ENCODE measurements around the gene DYNLT4.
"Not testable (repeated sequence)": the region's sequence is repeated elsewhere in the genome, so short reads cannot be mapped to it uniquely, and the experiment has no call there.

The DYNLT4 gene

DNA sequence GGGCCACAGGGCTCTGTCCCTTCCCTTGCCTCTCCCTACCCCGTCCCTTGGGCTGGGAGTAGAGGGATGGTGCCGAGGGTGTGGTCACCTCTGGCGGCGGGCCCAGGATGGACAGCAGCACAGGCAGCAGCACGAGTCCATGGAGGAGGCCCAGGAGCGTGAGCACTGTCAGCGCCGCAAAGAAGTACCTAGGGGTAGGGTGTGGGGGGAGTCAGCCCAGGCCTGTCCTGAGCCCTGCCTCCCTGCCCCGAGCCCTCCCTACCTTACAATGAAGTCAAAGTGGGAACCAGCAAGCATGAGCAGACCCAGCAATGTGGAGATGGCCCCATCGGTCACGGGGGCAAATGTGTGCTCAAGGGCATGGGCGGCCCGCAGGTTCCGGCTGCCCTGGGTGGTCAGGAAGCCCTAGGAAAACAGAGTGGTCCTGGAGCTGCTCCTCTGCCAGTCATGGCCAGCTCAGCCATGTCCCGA, 15.9 kb upstream of the DYNLT4 start:
- no peak for DNase-seq
- H3K9me3 Mint-ChIP-seq: no peaks in the 10 kb centered on the region
- peaks cover 9% of the 10 kb centered on the region for H3K27me3 Mint-ChIP-seq
- no peak overlapping the region for H3K27ac Mint-ChIP-seq
- peaks cover 44% of the 10 kb centered on the region for H3K4me1 Mint-ChIP-seq
- no peaks in the 10 kb centered on the region for H3K36me3 Mint-ChIP-seq
- CTCF ChIA-PET: interaction anchor here (1.3 to 6.9 kb wide), 5 partner anchors 13 to 94 kb away, joined by 3 to 68 read pairs (median 6); partner anchors contain the start of gene PLK3
- H3K4me3 Mint-ChIP-seq: no peak overlapping the region

DNA sequence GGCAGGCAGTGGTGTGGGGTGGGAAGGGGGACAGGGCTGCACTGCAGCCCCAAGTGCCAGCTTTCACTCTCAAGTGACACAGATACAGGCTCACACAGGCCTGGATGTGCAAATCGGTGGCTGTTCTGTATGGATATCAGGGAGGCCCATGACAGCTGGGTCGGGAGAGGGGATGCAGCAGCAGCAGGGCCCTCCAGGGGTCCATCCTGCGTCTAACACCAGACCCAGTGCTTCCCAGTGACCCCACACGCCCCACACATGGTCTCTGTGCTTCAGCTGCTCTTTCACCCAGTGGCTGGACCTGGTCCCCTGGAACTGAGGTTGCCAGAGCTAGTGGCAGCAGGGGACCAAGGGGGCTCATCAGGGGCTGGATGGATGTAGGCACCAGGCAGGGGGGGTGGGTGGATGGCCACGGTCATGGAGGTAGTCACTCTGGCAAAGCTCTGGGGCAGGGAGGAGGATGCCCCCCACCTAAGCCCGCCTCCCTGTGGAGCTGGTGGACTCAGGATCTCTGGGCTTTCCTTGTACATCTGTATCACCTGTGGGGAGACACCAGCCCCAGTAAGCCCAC, 15.1 kb upstream of the DYNLT4 start:
- peaks cover 9% of the 10 kb centered on the region for H3K27me3 Mint-ChIP-seq
- peak overlapping the region; percentile 7 for H3K27ac Mint-ChIP-seq
- H3K9me3 Mint-ChIP-seq: no peaks in the 10 kb centered on the region
- CTCF ChIA-PET: interaction anchor here (1.0 to 6.9 kb wide), 8 partner anchors 8 to 478 kb away, joined by 3 to 68 read pairs (median 4); partner anchors contain the start of gene PLK3
- peaks cover 50% of the 10 kb centered on the region for H3K4me1 Mint-ChIP-seq
- no peak for DNase-seq
- no peak overlapping the region for H3K4me3 Mint-ChIP-seq
- peaks cover 3% of the 10 kb centered on the region for H3K36me3 Mint-ChIP-seq

DNA sequence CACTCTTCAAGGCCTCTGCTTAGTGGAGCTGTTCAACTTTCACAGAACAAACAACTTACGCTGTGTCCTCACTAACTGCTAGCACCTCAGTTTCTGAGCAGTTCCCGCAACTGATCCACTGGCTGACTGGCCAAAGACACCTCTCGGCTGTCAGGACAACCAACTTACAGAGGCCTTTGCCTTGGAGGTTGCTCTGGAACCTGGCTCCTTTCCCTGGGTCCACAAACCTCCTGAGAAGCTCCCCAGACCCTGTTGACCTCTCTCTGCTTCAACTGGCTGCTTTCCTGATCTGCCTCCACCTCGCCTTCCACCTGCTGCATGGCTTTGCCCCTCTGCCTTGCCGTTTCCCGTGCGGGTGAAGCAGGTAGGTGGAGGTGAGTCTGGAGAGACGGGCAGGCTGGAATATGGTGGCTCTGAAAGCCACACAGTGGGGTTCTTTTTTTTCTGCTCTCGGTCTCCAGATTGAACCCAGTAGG, 14.1 kb upstream of the DYNLT4 start:
- Mint-ChIP-seq H3K36me3 (peaks cover 3% of the 10 kb centered on the region), H3K27me3 (peaks cover 9% of the 10 kb centered on the region), H3K4me3 (peak overlapping the region; percentile 88), H3K9me3 (no peaks in the 10 kb centered on the region), H3K27ac (peak overlapping the region; percentile 100), H3K4me1 (peaks cover 52% of the 10 kb centered on the region)
- CTCF ChIA-PET: interaction anchor here (1.0 to 6.9 kb wide), 8 partner anchors 9 to 479 kb away, joined by 3 to 68 read pairs (median 4); partner anchors contain the start of genes BTBD19, DYNLT4, PLK3 and UROD
- DNase-seq: no peak

- peaks cover 50% of the 10 kb centered on the region for H3K4me1 Mint-ChIP-seq
- CTCF ChIA-PET: interaction anchor here (1.2 to 6.9 kb wide), 7 partner anchors 10 to 191 kb away, joined by 3 to 68 read pairs (median 6); partner anchors contain the start of genes BTBD19, DYNLT4, PLK3 and UROD
- H3K9me3 Mint-ChIP-seq: no peaks in the 10 kb centered on the region
- H3K27ac Mint-ChIP-seq: peak overlapping the region; percentile 100
- no peak for DNase-seq
- H3K27me3 Mint-ChIP-seq: peaks cover 9% of the 10 kb centered on the region
- H3K36me3 Mint-ChIP-seq: peaks cover 3% of the 10 kb centered on the region
- peak overlapping the region; percentile 88 for H3K4me3 Mint-ChIP-seq
Observed at GRCh38 chr1:44820328-44821239, 13.4 kb upstream of the DYNLT4 start.

- no peaks in the 10 kb centered on the region for H3K9me3 Mint-ChIP-seq
- peaks cover 5% of the 10 kb centered on the region for H3K27me3 Mint-ChIP-seq
- peak overlapping the region; percentile 100 for H3K27ac Mint-ChIP-seq
- DNase-seq: peak; percentile 86
- peaks cover 9% of the 10 kb centered on the region for H3K36me3 Mint-ChIP-seq
- CTCF ChIA-PET: interaction anchor here (0.9 to 6.9 kb wide), 8 partner anchors 11 to 34 kb away, joined by 3 to 68 read pairs (median 4); partner anchors contain the start of genes BTBD19, DYNLT4 and PLK3
- peaks cover 58% of the 10 kb centered on the region for H3K4me1 Mint-ChIP-seq
- H3K4me3 Mint-ChIP-seq: peak overlapping the region; percentile 88
Observed at GRCh38 chr1:44819608-44820327, 12.6 kb upstream of the DYNLT4 start.

DNA sequence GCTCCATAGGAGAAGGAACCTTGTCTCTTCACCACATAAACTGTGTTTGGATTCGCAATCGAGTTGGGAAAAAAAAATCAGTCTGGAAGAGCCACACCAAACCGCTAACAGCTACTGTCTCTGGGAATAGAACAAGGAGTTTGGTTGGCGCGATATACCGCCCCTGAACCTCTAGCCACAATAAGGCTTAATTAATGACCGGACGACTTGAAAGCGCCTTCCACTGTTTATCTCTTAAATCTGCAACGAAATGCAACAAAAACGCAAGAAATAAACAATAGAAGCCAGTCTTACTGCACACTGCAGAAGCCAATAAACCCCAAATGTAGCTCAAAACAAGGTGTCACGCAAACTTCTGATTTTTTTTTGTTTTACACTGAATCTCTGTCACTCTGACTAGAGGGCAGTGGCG, 12.1 kb upstream of the DYNLT4 start:
- H3K9me3 Mint-ChIP-seq: no peaks in the 10 kb centered on the region
- DNase-seq: no peak
- peaks cover 61% of the 10 kb centered on the region for H3K4me1 Mint-ChIP-seq
- H3K4me3 Mint-ChIP-seq: peak overlapping the region; percentile 88
- peak overlapping the region; percentile 100 for H3K27ac Mint-ChIP-seq
- CTCF ChIA-PET: interaction anchor here (0.7 to 6.9 kb wide), 8 partner anchors 10 to 483 kb away, joined by 3 to 68 read pairs (median 4); partner anchors contain the start of genes BTBD19, DYNLT4 and PLK3
- H3K27me3 Mint-ChIP-seq: peaks cover 5% of the 10 kb centered on the region
- peaks cover 10% of the 10 kb centered on the region for H3K36me3 Mint-ChIP-seq

GRCh38 chr1:44817771-44818495, 10.8 kb upstream of the DYNLT4 start:
- H3K9me3 Mint-ChIP-seq: no peaks in the 10 kb centered on the region
- peaks cover 4% of the 10 kb centered on the region for H3K27me3 Mint-ChIP-seq
- H3K27ac Mint-ChIP-seq: peak overlapping the region; percentile 100
- CTCF ChIA-PET: interaction anchor here (0.7 to 6.9 kb wide), 6 partner anchors 9 to 1440 kb away, joined by 3 to 68 read pairs (median 9); partner anchors contain the start of genes BTBD19, DYNLT4 and PLK3
- peaks cover 14% of the 10 kb centered on the region for H3K36me3 Mint-ChIP-seq
- peak overlapping the region; percentile 58 for H3K4me3 Mint-ChIP-seq
- DNase-seq: no peak
- peaks cover 68% of the 10 kb centered on the region for H3K4me1 Mint-ChIP-seq

- Mint-ChIP-seq H3K36me3 (peaks cover 14% of the 10 kb centered on the region), H3K4me3 (peak overlapping the region; percentile 29), H3K9me3 (no peaks in the 10 kb centered on the region), H3K27ac (peak overlapping the region; percentile 74), H3K27me3 (no peaks in the 10 kb centered on the region), H3K4me1 (peaks cover 65% of the 10 kb centered on the region)
- CTCF ChIA-PET: interaction anchor here (1.8 to 6.9 kb wide), 4 partner anchors 8 to 89 kb away, joined by 4 to 68 read pairs (median 26); partner anchors contain the start of genes BTBD19, DYNLT4 and PLK3
- DNase-seq: no peak
Observed at GRCh38 chr1:44817307-44817706, 10.2 kb upstream of the DYNLT4 start.

DNA sequence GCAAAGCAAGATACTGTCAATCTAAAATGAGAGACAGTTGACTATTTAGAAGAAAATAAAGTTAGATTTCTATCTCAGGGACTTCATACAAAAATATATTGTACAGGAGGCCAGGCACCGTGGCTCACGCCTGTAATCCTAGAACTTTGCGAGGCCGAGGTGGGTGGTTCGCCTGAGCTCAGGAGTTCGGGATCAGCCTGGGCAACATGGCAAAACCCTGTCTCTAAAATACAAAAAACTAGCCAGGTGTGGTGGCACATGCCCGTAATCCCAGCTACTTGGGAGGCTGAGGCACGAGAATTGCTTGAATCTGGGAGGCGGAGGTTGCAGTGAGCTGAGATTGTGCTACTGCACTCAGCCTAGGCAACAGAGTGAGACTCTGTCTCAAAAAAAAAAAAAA, 8.8 kb upstream of the DYNLT4 start:
- CTCF ChIA-PET: interaction anchor here (0.9 kb wide), 1 partner anchor 16 kb away, joined by 5 read pairs; the partner anchor contains the start of gene PLK3
- DNase-seq, H3K9me3 Mint-ChIP-seq, H3K4me3 Mint-ChIP-seq, H3K27ac Mint-ChIP-seq, H3K27me3 Mint-ChIP-seq: not testable (repeated sequence)
- H3K36me3 Mint-ChIP-seq: peaks cover 23% of the 10 kb centered on the region
- H3K4me1 Mint-ChIP-seq: peaks cover 72% of the 10 kb centered on the region

DNA sequence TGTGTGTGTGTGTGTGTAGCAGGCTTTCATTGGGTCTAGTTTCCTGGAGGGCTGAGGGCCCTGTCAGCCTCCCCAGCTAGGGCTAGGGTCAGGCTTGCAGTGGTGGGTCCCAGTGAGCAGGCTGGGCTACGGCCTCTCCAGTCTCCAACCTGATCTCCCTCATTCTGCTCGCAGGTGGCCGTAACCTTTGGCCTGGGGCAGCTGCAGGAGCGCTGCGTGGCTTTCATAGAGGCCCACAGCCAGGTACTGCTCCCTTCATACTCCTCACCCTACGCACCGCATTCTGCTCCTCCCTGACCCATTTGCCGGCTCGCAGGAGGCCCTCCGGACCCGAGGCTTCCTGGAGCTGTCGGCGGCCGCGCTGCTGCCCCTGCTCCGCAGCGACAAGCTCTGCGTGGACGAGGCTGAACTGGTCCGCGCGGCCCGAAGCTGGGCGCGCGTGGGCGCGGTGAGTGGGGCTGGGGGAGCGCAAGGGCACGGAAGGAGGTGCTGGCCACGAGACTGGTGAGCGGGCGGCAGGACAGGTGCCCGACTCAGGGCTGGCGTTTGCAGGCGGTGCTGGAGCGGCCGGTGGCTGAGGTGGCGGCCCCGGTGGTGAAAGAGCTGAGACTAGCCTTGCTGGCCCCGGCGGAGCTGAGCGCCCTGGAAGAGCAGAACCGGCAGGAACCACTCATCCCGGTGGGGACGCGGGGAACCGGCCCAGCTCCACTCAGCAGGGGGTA, 5.8 kb upstream of the DYNLT4 start:
- CTCF ChIA-PET: interaction anchor here (0.8 to 1.7 kb wide), 5 partner anchors 10 to 91 kb away, joined by 3 to 11 read pairs (median 3); partner anchors contain the start of gene PLK3
- Mint-ChIP-seq H3K9me3 (no peaks in the 10 kb centered on the region), H3K36me3 (peaks cover 36% of the 10 kb centered on the region), H3K4me3 (peak overlapping the region; percentile 78), H3K27ac (peak overlapping the region; percentile 99), H3K27me3 (no peaks in the 10 kb centered on the region), H3K4me1 (peaks cover 74% of the 10 kb centered on the region)
- DNase-seq: no peak

DNA sequence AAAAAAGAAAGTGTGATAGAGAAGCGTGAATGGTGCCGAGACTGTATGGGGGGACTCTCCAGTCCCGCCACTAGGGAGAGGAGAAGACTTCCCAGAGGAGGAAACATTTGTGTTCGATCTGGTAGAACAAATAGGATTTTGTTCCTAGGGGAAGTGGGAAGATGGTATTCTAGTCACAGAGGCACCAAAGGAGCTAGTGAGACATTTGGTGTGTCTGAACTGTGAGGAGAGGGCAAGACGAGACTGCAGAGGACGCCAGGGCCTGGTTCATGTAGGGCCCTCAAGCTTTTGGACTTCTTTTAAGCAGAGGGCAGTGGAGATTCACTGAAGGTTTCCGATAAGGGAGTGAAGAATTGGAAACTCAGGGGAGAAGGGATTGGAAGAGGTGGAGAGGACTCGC, 4.1 kb upstream of the DYNLT4 start:
- Mint-ChIP-seq H3K4me1 (peaks cover 81% of the 10 kb centered on the region), H3K27ac (peak overlapping the region; percentile 99), H3K36me3 (peaks cover 43% of the 10 kb centered on the region), H3K4me3 (no peak overlapping the region), H3K27me3 (no peaks in the 10 kb centered on the region), H3K9me3 (no peaks in the 10 kb centered on the region)
- CTCF ChIA-PET: interaction anchor here (4.1 to 4.5 kb wide), 2 partner anchors 8 to 11 kb away, joined by 35 to 39 read pairs; partner anchors contain the start of gene PLK3
- no peak for DNase-seq

DNA sequence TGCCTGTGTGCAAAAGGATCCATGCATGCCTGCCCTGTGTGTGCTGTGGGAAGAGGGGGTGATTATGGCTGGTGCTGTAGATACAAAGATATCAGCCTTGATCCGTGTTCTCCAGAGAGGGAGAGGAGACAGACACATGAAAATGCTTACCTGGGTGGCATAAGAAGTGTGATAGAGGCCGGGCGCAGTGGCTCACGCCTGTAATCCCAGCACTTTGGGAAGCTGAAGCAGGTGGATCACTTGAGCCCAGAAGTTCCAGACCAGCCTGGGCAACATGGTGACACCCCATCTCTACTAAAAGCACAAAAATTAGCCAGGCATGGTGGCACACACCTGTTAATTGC, 3.6 kb upstream of the DYNLT4 start:
- not testable (repeated sequence) for DNase-seq, H3K9me3 Mint-ChIP-seq, H3K4me3 Mint-ChIP-seq, H3K27me3 Mint-ChIP-seq
- H3K4me1 Mint-ChIP-seq: peaks cover 82% of the 10 kb centered on the region
- CTCF ChIA-PET: interaction anchor here (4.1 to 4.5 kb wide), 2 partner anchors 8 to 10 kb away, joined by 35 to 39 read pairs; partner anchors contain the start of gene PLK3
- H3K27ac Mint-ChIP-seq: peak overlapping the region; percentile 99
- peaks cover 44% of the 10 kb centered on the region for H3K36me3 Mint-ChIP-seq
